GM19193 (cell line): Measurements from ENCODE around the gene MAB21L2.

Source experiments
- POLR2A ChIP-seq: IDR thresholded peaks from 4 replicates; pipeline ENCODE4 v1.6.1; 2011; ENCODE audit not compliant: insufficient read depth, insufficient read length; ENCODE audit errors: extremely low read depth

MAB21L2 gene

DNA sequence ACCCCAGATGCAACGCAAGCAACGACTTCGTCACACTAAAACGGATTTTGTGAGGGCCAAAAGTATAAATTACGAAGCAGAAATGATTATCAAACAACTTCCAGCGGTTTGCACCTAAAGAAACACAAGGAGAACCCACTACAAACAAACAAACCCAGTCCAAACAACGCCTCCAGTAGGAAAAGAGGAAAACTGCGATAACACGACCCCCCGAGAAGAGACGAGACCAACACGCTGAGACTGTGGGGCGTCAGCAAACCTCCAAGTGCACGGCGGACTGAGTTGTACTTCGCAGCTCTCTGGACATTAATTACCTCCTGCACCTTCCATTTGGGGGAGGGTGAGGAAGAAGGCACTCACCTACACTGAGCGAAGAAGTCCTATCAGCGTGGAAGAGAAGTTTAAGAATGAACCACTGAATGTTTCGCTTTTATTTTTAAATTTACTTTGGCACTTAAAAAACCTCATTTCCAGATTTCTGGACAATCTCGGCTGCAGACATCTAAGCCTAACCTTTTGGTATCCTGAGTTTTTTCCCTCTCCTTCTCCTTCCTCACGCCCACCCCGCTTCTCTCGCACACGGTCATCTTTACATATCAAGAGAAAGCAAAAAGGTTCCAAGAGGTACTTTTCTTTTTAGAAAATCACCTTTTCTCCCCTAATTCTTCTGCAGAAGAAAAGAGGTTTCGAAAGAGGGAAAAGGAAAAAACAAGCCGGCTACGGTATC, at the start of gene MAB21L2:
Gene MAB21L2 (plus strand): TSS at position 6 of the 727 bp plus-strand sequence. CDS start 879 bp downstream, outside the sequence.
- no peak for TF ChIP-seq POLR2A

DNA sequence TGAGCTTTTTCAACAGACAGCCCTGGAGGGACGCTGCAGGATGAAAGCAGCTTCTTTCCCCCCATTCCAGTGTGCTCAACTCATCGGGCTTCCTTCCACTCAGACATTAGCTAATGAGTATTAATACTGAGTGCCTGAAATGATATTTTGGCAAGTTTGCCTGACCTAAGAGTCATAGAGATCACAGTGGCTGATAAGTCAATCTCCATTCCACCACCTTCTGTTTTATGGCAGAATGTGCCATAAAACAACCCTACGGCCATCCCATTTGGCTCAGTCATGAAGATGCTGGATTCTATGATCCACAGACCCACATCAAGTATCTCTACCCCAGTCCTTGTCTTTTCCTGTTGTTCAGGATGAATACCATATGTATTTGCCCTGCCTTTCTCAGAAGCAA, 48.3 kb upstream of the MAB21L2 start:
- no peak for TF ChIP-seq POLR2A

DNA sequence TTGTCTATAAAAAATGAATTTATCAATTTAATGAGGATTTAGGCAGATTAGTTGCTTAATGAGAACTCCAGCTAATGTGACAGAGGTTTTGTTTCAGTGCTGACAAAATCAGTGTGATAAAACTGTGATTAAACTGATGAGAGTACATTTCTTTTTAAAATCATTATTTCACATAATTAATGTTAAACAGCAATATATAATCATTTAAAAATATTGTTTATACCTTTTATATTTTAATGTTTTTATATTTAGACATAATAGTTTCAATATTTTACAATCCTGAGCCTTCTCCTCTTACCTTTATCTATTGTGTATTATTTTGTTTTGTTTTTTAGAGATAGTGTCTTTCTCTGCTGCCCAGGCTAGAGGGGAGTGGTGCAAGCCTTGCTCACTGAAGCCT, 47.1 kb upstream of the MAB21L2 start:
- TF ChIP-seq POLR2A = no peak

DNA sequence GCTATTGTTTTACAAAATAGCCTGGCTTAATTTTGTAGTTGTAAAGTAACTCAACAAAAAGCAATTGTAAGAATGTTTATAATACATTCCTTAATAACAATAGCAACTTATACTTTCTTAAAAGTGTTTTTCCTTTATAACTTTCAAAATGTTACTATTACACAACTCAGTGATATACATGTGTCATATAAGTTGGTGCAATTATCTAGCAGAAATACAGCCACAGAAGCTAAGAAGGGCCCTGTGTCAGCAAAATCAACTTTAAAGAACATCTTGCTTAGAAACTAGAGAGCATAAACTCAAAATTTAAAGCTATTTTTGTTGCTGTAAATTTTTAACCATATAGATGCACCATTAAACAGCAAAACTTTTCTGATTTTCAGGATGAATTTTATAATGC, 41.4 kb upstream of the MAB21L2 start:
- TF ChIP-seq POLR2A = no peak

DNA sequence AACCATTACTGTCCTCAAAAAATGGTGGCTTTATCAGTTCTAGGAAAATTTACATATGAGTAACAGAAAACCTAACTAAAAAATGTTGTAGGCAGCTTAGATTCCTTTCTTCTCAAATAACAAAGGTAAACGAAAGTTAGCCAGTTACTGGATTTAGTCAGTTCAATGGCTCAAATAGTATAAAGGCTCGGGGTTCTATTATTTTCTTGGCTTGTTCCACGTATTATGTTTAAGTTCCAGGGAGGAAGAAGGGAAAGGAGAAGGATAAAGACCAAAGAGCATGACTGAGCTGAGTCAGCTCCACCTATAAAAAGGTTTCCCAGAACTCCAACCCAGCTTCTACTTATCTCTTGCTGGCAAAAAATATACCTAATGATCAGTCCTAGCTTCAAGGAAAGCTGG, 41.0 kb upstream of the MAB21L2 start:
- no peak for TF ChIP-seq POLR2A

DNA sequence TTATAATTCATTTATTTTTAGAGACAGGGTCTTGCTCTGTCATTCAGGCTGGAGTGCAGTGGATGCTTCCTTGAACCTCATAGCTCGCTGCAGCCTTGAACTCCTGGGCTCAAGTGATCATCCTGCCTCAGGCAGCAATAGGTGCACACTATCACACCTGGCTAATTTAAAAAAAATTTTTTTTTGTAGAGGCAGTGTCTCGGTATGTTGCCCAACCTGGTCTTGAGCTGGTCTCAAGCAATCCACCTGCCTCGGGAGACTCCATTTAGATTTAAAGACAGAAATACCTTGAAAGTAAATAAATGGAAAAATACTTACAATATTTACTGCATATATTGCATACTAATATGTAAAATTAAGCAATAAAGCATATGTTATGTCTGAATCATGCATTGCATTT, 40.3 kb upstream of the MAB21L2 start:
- TF ChIP-seq POLR2A = no peak

DNA sequence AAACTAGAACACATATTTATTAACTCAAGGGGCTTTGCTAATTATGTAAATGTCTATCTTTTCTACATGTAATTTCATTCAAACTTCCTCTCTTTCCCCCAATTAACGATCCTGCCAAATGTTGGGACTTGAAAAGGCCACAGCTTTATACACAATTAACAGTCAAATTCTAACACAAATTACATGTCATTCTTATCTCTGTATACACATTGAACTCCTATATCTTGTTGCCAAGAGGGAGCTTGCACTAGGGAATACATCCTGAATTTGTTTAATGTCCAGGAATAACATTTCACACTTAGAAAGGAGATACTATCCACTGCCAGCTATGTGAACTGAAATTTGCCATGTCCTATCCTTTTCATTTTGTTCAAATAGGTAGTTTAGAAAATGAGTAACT, 38.9 kb upstream of the MAB21L2 start:
- no peak for TF ChIP-seq POLR2A

DNA sequence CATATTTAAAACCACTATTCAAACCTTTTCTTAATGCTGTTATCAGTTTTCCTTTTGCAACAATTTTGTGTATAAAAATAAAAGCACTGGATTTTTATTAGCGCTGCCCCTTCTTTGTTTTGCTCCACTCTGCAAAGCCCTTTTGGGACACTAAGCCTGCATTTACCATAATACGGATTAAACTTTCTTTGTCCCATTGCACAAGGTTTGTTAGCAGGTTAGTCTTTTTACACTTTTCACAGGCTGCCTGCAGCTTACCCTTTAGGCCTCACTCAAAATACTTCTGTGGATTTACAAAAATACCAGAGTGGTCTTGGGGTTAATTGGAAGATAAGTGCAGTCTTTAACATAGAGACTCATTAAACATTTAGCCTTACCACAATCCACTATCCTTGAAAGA, 35.7 kb upstream of the MAB21L2 start:
- TF ChIP-seq POLR2A = no peak

DNA sequence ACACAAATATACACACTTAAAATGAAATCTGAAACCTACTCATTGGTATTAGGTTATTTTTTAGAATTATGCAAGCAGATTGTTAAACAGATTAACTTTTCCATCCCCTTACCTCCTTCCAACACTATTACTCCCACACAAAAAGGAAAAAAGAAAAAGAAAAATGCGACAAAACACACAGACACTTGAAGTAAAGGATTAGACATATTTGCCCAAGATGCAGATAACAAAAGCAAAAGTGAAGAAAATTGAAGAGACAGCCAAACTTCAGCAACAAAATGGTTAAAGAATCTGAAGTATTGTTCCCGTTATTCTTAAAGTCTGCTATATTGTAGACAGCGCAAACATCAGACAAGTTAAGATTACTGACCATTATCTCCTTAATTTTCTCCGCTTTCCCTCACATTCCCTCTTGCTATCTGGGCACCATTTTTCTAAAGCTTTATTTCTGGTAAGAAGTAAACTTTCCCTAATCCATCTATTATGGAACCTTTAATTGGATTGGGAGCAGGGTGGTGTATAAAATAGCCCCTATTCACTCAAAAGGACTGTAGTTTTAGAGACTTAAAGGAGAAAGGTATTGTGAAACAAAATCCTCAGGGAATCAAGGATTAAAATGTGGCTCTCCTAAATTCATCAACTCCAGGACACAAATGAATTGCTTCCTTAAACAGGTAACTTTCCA, 34.7 kb upstream of the MAB21L2 start:
- TF ChIP-seq POLR2A = no peak

DNA sequence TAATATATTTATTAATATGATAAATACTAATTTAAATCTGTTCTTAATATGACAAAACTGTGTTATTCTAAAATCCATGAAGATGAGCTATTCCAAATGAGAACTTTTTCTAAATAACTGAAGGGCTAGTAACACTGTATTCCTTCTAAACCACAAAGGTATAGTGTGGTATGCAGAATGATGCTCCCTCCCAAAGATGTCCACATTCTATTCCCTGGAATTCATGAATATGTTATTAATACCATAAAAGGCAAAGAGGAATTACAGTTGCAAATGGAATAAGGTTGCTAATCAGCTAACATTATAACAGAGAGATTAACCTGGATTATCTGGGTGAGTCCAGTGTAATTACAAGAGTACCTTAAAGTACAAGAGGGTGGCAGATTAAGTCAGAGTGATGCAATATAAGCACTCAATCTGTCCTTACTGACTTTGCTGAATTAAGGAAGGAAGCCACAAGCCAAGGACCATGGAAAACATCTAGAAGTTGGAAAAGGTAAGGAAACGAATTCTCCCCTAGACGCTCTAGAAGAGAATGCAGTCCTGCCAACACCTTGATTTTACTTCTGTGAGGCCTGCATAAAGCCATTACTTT, 20.7 kb upstream of the MAB21L2 start:
- no peak for TF ChIP-seq POLR2A

DNA sequence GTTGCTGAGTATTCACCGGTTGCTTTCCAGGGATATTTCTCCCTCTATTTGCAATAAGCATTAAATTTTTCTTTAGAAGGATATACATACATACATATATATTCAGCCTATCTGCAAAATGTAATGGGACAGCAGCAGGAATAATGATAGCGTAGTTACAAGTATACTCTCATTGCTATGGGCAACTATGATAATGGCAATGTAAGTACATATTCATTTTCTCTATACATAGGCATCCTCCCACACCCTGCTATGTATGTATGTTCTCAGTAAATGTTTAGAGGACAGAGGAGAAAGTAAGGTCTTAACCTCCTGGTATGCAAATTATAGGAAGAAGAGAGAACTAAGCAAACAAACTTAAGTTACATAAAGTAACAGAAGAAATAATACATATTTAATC, 19.7 kb upstream of the MAB21L2 start:
- TF ChIP-seq POLR2A = no peak

DNA sequence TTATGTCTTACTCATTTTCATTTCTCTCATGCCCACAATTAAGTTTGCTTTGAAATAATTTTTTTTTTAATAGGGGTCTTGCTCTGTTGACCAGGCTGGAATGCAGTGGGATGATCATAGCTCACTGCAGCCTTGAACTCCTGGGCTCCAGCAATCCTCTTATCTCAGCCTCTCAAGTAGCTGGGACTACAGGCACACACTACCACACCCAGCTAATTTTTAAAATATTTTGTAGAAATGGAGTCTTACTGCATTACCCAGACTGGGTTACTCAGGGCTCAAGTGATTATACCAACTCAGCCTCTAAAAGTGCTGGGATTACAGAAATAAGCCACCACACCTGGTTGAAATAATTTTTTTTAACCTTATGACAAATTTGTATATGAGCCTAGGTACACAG, 19.2 kb upstream of the MAB21L2 start:
- TF ChIP-seq POLR2A = no peak

DNA sequence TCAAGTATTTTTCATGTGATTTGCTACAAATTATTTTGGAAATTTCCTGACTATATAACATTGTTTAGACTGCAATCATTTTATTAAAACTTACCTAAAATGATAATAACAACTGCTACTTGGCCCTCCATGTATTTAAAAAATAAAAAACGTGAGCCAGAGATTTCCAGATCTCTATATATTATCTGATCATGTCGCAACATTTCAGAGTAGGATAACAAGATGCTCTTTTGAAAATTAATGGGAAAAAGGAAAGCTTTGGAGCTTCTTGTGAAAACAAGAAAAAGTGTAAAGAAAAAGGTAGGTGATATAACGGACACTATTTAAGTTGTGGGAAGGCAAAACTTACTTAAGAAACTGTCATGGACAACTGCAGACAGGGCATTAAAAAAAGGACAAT, 14.9 kb upstream of the MAB21L2 start:
- no peak for TF ChIP-seq POLR2A

DNA sequence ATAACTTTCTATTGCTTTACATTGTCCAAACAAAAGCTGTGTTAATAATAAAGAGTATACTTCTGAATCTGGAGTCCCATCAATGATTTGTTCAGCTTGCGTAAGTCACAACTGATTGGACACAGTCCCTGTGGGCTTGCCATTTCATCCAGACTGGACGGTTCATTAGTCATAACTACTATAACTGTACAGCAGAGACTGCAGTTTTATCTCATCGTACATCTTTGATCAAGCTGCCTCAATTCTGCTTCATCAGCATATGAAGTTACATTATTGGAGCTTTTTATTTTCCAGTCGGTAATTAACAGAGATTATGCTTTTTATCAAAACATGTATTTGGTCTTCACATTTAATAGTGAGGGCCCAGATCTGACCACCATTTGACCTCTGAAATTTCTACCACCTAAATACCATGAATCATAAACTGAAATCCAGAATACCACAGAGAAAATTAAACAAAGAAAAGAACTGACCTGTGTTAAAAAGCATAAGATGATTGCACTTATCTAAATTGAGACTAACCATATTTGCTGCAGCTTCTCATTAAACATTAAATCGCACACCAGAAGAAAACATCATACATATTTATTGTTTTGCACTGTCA, 12.5 kb upstream of the MAB21L2 start:
- TF ChIP-seq POLR2A = no peak

DNA sequence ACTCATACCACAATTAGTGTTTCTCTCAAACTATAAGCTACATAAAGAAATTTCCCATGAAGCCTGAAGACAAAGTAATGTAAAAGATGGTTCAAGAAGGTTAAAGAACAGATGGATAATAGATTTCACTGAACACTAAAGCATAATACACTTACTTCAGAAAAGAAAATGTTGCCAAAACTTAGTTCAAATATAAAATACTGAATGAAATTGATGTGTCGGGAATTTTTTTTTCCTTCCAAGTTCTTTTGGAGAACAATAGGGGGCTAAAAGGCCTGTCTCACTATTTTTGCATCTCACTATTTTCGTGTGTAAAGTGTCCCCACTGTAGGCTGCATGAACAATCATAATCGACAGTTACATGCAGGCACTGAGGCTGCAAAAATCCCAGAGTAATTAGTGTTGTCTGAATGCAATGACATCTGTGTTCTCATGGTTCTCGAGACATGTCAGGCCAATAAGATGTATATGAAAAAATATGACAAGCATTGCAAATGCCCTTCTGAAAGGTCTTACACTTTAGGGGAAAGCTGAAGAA, 11.9 kb upstream of the MAB21L2 start:
- TF ChIP-seq POLR2A = no peak
